HG02763 (cell line): ENCODE results near the gene NPHP4.

ENCODE experiments used
- ATAC-seq: cut with Tn5 transposase; IDR thresholded peaks from one replicate; pipeline ENCODE4 v1.9.1; 2021; ENCODE audit warnings: mild to moderate bottlenecking, moderate library complexity; ENCODE audit not compliant: unreplicated experiment

NPHP4 gene

GRCh38 chr1:5839881-5840550, 152.2 kb downstream of the NPHP4 start:
- no peak for ATAC-seq

- ATAC-seq = no peak
Observed at GRCh38 chr1:5839161-5839880, 152.9 kb downstream of the NPHP4 start.

- ATAC-seq = no peak
Observed at GRCh38 chr1:5837976-5838653, 154.1 kb downstream of the NPHP4 start.

- no peak for ATAC-seq
Observed at GRCh38 chr1:5836776-5837440, 155.3 kb downstream of the NPHP4 start.

GRCh38 chr1:5835179-5835562, 157.1 kb downstream of the NPHP4 start:
- ATAC-seq = no peak

GRCh38 chr1:5834477-5835178, 157.6 kb downstream of the NPHP4 start:
- no peak for ATAC-seq

GRCh38 chr1:5833911-5834310, 158.3 kb downstream of the NPHP4 start:
- no peak for ATAC-seq

- no peak for ATAC-seq
Observed at GRCh38 chr1:5832916-5833895, 159.0 kb downstream of the NPHP4 start.

- ATAC-seq = no peak
Observed at GRCh38 chr1:5831600-5832335, 160.5 kb downstream of the NPHP4 start.

GRCh38 chr1:5830771-5831599, 161.2 kb downstream of the NPHP4 start:
- no peak for ATAC-seq

- no peak for ATAC-seq
Observed at GRCh38 chr1:5829414-5829813, 162.8 kb downstream of the NPHP4 start.

GRCh38 chr1:5828308-5828935, 163.8 kb downstream of the NPHP4 start:
- ATAC-seq = no peak

- no peak for ATAC-seq
Observed at GRCh38 chr1:5827516-5827915, 164.7 kb downstream of the NPHP4 start.

- ATAC-seq = no peak
Observed at GRCh38 chr1:5826601-5827000, 165.6 kb downstream of the NPHP4 start.

- ATAC-seq = no peak
Observed at GRCh38 chr1:5822726-5823125, 169.5 kb downstream of the NPHP4 start.

- ATAC-seq = no peak
Observed at GRCh38 chr1:5822266-5822665, 170.0 kb downstream of the NPHP4 start.

GRCh38 chr1:5821540-5822176, 170.6 kb downstream of the NPHP4 start:
- no peak for ATAC-seq
